Lung microvascular endothelial cell (primary cell): ENCODE results near the gene FSTL5. TPM values are rescaled to one million over a fixed set of nuclear protein-coding genes. Genes with fewer than 3 reads are reported as not detected.
A peak's percentile ranks its signal among the peaks of the same experiment; 100 is the strongest.

ENCODE experiments used
- DNase-seq, 2 donors: peaks; one replicate each; pipeline versions ENCODE4 v3.0.0 to v3.0.0-alpha.2; 2010; ENCODE audit warnings: low read depth in 2 of 2
- total RNA-seq: library from RNA; depleted of rRNA; stranded (reverse); fragments of >200 nt; gene quantifications from 2 replicates; pipeline ENCODE4 v1.2.1, GENCODE V29; 2014

Gene FSTL5
- total RNA-seq, 1 donor from 2014 or later: not detected

- DNase-seq: peak in 1 of 2 donors; percentile 47
Measured at GRCh38 chr4:161714022-161714751, 449.6 kb downstream of the FSTL5 start.

DNA sequence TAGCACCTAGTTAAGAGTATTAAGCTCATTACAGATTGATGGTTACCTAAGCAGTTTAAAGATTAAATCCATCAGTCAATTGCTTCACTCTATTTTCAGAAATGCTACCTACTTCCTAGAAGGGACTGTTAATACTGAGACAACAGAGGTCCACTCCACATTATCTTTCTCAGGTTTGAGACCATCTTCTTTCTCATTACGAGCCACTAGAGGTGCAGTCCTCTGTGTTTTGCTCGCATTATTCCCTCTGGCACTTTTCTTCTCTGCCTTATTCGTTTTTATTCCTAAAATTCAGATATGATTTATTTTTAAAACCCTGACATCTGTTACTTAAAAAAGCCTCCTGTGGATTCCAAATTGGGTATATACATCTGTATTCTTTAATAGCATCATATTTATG is 459.1 kb downstream of the FSTL5 start:
- no peak for DNase-seq

DNA sequence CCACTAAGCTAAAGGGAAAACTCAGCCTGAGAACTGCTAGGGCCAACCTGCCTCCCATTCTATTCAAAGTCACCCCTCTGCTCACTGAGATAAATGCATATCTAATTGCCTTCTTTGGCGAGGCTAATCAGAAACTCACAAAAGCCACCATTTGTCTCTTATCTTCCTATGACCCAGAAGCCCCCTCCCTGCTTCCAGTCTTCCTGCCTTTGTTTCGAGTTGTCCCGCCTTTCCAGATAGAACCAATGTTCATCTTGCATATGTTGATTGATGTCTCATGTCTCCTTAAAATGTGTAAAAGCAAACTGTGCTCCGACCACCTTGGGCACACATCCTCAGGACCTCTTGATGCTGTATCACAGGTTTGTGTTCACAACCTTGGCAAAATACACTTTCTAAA is 459.8 kb downstream of the FSTL5 start:
- no peak for DNase-seq

GRCh38 chr4:161702287-161702686 is 461.5 kb downstream of the FSTL5 start:
- DNase-seq: no peak

- peak; percentile 12 to 15 for DNase-seq
Measured at GRCh38 chr4:161696944-161697343, 466.9 kb downstream of the FSTL5 start.

- peak in 1 of 2 donors; percentile 5 for DNase-seq
Measured at GRCh38 chr4:161680146-161680545, 483.7 kb downstream of the FSTL5 start.

- DNase-seq: no peak
Measured at GRCh38 chr4:161664740-161665139, 499.1 kb downstream of the FSTL5 start.

GRCh38 chr4:161663844-161664243 is 500.0 kb downstream of the FSTL5 start:
- no peak for DNase-seq

- no peak for DNase-seq
Measured at GRCh38 chr4:161658676-161659075, 505.1 kb downstream of the FSTL5 start.

- DNase-seq: no peak
Measured at GRCh38 chr4:161657616-161658015, 506.2 kb downstream of the FSTL5 start.

DNA sequence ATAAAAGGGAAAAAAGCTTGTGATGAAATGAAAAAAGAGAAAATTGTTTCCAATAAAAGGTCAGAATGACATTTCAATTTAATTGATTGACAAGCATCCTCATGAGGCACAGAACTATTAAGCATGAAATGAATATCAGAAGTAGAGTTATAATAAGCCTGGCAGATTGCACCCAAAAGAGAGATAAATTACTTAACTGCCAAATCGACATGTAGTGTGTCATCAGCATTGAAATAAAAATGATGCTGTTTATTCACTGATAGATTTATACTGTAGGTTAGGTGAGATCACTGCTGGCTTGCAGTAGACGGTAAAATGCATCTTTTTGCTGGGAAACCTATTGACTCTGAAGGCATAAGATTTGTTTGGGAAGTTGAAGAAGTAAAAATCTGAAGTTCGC is 507.2 kb downstream of the FSTL5 start:
- DNase-seq: no peak

GRCh38 chr4:161655148-161655547 is 508.7 kb downstream of the FSTL5 start:
- DNase-seq: no peak

DNA sequence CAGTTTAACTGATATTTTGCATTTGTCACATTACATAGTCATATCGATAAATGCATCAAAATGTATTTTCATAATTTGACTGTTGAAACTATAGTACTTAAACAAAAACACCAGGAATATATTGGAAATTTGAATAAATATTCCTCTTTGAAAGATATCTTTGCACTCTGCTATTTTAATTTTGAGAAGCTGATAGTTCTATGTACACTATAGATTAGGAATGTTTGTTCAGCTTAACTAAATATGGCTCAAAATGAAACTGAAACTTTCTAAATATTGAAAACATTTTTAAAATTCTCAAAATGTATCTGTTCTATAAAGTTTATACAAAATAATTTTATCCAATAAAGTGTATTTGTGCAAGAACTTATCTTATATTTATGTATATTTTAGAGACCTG is 510.1 kb downstream of the FSTL5 start:
- DNase-seq: no peak

- no peak for DNase-seq
Measured at GRCh38 chr4:161651586-161651985, 512.2 kb downstream of the FSTL5 start.

DNA sequence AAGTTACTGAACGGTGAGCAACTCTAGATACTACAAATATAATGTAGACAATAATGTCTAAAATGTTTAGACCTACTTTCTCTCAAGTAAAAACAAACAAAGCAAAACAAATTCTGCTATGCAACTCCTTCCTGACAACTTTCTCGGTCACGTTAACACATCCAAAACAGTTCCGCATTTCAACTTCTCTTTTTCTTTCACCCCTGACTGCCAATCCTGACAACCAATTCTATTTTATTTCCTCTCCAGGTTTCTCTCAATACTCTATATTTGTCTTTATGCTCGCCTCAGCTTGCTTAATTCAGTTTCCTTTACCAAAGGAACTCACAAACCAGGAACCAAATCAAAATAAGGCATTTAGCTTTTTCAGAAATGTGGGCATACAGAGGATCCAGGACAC is 513.0 kb downstream of the FSTL5 start:
- no peak for DNase-seq

DNA sequence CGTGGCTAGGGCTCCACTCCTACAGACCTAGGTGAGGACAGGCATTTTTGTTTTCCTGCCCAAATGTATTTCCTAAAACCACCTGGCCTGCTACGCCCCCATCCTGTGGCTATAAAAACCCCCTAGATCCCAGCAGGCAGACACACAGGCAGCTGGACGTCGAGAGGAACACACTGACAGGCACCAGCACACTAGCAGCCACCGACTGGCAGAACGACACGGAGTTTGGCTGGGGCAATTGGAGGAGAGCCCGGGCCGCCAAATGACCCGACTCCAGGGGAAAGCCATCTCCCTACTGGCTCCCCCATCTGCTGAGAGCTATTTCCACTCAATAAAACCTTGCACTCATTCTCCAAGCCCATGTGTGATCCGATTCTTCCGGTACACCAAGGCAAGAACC is 516.0 kb downstream of the FSTL5 start:
- DNase-seq: no peak

- peak in 1 of 2 donors; percentile 1 for DNase-seq
Measured at GRCh38 chr4:161642708-161643107, 521.1 kb downstream of the FSTL5 start.

DNA sequence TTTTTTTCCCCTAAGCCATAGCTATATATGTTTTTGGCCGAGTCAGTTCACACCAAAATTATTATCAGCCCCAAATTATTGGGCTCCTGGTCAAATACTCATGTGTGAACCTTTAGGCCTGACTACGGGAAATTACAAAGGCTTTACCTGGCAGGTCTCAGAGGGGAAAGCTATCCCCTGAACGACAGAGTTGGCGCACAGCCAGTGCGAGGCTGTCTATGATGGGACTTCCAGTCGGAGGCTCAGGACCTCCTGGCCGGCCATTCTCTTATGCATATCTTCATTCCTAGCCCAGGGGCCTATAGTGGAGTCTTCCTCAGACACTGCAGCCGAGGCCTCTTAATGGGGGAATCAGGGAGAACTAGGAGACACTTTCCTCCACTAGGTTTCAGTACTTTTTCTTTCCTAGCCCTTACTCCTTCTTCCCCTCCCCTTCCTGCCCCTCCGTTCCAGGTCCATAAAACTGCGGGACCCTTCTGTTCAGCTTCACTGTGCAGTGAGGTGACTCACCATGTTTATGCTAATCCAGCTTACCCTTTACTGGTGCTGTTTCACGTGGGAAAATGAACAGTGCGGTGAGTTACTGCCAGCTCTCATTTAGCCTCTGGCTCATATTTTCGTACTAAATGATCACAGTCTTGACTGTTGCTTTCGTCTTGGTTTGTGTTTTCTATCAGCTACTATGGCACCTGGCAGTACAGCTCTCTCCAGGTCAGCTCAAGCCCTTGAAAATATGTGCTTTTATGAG is 533.9 kb downstream of the FSTL5 start:
- DNase-seq: no peak

DNA sequence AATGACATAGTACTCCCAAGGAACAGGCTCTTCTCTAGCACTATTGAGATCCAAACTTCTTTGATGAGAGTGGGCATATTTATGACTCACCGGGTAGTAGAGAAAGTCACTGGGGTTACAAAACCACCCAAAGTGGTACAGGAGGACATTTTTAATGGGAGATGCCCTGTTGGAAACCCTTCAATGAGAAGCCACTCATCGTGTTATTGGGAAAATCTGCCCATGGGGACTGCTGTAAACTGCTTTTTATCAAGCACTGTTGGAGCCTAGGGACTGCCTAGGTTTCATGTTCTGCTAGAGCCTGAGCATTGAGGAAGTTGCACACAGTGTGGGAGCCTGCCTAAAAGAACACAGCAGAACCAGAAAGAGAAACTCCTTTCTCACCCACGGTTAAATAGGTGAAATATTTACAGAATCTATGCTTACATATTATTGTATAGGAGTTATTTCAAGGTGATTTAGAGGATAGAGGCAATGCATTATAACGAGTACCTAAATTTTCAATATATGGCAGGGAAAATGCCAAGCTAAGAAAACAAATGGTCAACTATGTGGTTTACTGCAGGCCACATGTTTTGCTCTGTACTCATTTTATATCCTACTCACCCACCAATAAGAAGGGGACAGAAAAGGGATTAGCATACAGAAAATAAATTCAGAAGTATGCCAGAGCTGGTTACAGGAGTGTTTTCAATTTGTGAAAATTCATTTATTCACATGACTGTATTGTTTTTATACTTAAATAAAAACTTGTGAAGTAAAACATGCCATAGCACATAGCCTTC is 559.1 kb downstream of the FSTL5 start:
- DNase-seq: no peak

DNA sequence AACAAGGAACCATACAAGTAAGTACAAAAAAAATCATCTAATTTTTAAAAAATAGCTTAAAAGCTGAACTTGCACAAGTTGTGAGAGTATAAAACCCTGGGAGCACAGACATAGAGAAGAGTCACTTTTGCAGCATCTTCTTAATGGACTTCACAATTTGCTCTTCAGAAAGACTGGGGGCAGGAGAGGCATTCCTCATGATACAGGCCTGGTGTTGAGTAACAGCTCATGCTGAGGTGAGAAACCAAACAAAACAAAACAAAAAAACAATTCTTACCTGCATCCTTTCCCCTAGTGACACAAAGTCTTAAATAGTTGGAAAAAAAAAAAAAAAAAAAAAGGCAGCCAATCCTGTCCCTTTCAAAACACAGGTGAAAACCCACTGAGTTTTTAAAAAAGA is 562.8 kb downstream of the FSTL5 start:
- no peak for DNase-seq

DNA sequence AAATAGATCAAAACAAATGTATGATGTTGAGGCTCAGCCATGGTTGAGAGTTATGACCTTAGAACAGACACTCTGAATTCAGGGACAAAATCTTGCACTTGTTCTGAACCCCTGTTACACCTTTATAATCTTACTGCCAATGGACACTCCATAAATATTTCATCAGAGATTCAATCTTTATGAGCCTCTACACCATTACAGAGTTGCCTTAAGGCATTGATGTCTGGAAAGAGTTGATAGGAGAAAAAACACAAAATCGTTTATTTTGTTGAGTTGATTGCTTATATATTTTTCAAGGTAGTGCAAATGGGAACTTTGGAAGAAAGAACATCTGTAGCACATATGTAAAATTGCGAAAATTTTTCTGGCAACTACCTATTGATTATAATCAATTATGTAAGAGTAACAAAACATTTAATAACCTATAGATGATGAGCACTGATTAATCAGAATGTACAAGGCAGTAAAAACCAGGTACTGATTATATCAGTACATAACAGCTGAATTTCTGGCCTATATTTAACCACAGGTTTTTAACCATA is 568.5 kb downstream of the FSTL5 start:
- no peak for DNase-seq

DNA sequence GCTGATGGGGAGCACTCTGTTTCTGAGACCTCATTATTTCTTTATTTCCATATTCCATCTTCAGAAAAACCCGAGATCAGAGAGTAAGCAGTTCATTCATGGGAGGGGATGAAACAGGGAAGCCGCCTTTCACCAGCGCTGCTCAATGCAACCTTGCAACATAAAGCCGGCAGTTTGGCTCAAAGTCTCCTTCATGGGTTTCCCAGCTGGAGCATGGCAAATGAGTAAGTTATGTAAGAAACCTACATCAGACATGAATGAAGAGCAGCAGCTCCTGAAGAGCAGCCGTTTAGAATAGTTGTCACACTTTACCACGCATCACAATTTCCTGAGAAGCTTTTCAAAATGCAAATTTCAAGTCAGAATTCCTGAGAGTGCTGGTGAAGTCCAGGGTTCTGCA is 578.8 kb downstream of the FSTL5 start:
- no peak for DNase-seq
